Tibial nerve (tissue), 4 donors: ENCODE results near the gene HSPH1. TPM values are rescaled to one million over a fixed set of nuclear protein-coding genes. Genes with fewer than 3 reads are reported as not detected.
A peak's percentile ranks its signal among the peaks of the same experiment; 100 is the strongest.

Source experiments
- DNase-seq, 2 donors: peaks; one replicate each; pipeline ENCODE4 v3.0.0-alpha.2; 2019; ENCODE audit warnings: low spot score in 2 of 2
- H3K27ac ChIP-seq, 4 donors: fragments of 200-600 bp; sonication (generic) in 3 of 4; one replicate each; pipeline ENCODE4 v1.5.1; 2017 to 2019; ENCODE audit warnings: mild to moderate bottlenecking in 1 of 4
- H3K27me3 ChIP-seq, 2 donors: fragments of 200-600 bp; sonication (generic) in 1 of 2; one replicate each; pipeline versions ENCODE4 v1.5.1 to v1.6.0; 2017 to 2019
- H3K36me3 ChIP-seq, 3 donors: fragments of 200-600 bp; sonication (generic); one replicate each; pipeline ENCODE4 v1.5.1; 2018 to 2019
- H3K4me1 ChIP-seq, 4 donors: fragments of 200-600 bp; sonication (generic) in 3 of 4; one replicate each; pipeline ENCODE4 v1.5.1; 2017 to 2019
- H3K4me3 ChIP-seq, 4 donors: fragments of 200-600 bp; sonication (generic) in 3 of 4; one replicate each; pipeline ENCODE4 v1.5.1; 2017 to 2019; ENCODE audit warnings: mild to moderate bottlenecking in 1 of 4, moderate library complexity in 1 of 4
- H3K9me3 ChIP-seq, 4 donors: fragments of 200-600 bp; sonication (generic) in 3 of 4; one replicate each; pipeline ENCODE4 v1.5.1; 2017 to 2019
- EP300 ChIP-seq, 2 donors: sonication (generic); formaldehyde crosslinking; IDR thresholded peaks; one replicate each; pipeline ENCODE4 v1.6.1; 2017; ENCODE audit warnings: antibody characterized with exemption in 2 of 2, mild to moderate bottlenecking in 1 of 2
- POLR2A ChIP-seq, 2 donors: fragments of 450-650 bp; IDR thresholded peaks; one replicate each; pipeline ENCODE4 v1.6.1; 2017; ENCODE audit warnings: antibody characterized with exemption in 2 of 2, mild to moderate bottlenecking in 2 of 2, moderate library complexity in 2 of 2
- WGBS, 2 donors: methylation state at CpG; one replicate each; pipeline ENCODE4 v1.1.5; 2018; 5-methylcytosine and 5-hydroxymethylcytosine counted together
- total RNA-seq, 4 donors: library from RNA; depleted of rRNA; stranded (reverse); fragments of >200 nt; gene quantifications; one replicate each; pipeline ENCODE4 v1.1.0, GENCODE V29; 2016
- TF ChIP-seq, protein P1 (sequence below), 5 experiments: fragments of 200-600 bp in 3 of 5; fragments of 450-650 bp in 2 of 5; sonication (generic) in 3 of 5; IDR thresholded peaks; one replicate each; pipeline ENCODE4 v1.5.1; 2016 to 2019; ENCODE audit warnings: antibody characterized with exemption in 5 of 5, mild to moderate bottlenecking in 3 of 5, moderate library complexity in 2 of 5

HSPH1 gene
- total RNA-seq, 4 donors from 2014 or later: 26.2 to 41.7 (median 30.0) TPM

- WGBS, 2 donors: 93 to 97% methylated on average over 5 of the region's 5 CpGs
- H3K36me3 ChIP-seq: peaks cover 0 to 45% (median 8%) of the 10 kb centered on the region in 3 donors
- TF ChIP-seq EP300 (IDR thresholded peaks at IDR 0.05): no peak
- TF ChIP-seq POLR2A (IDR thresholded peaks at IDR 0.05): no peak
- TF ChIP-seq, protein P1, sequence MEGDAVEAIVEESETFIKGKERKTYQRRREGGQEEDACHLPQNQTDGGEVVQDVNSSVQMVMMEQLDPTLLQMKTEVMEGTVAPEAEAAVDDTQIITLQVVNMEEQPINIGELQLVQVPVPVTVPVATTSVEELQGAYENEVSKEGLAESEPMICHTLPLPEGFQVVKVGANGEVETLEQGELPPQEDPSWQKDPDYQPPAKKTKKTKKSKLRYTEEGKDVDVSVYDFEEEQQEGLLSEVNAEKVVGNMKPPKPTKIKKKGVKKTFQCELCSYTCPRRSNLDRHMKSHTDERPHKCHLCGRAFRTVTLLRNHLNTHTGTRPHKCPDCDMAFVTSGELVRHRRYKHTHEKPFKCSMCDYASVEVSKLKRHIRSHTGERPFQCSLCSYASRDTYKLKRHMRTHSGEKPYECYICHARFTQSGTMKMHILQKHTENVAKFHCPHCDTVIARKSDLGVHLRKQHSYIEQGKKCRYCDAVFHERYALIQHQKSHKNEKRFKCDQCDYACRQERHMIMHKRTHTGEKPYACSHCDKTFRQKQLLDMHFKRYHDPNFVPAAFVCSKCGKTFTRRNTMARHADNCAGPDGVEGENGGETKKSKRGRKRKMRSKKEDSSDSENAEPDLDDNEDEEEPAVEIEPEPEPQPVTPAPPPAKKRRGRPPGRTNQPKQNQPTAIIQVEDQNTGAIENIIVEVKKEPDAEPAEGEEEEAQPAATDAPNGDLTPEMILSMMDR (IDR thresholded peaks at IDR 0.05): no peak
These were observed 28.1 kb downstream of the HSPH1 start for GRCh38 chr13:31133621-31134020.

DNA sequence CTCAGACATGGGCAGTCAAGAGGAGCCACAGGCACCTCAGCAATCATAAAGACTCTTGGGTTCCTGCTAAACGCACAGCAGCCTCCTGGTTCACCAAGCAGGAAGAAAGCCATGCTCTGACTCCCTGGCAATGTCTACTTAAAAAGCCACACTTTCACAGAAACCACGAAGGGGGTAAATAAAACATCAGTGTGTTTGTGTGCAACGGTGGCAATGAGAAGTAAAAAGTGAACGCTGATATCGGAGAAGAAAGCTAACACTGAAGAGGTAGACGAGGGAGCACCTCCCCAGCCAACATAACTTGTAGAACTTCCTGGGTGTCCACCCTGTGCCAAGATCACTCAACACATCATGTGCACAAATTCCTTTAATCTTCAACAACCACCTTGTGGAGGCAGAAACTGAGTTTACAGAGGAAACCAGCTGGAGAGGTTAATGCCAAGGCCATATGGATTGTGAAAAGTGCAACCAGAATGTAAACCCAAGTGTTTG, 30.2 kb downstream of the HSPH1 start:
- peaks cover 0 to 24% (median 0%) of the 10 kb centered on the region in 3 donors for H3K36me3 ChIP-seq
- WGBS, 2 donors: 85% methylated on average over 6 of the region's 6 CpGs

More at GRCh38 chr13:31133621-31134020, 28.1 kb downstream of the HSPH1 start:
- DNase-seq: no peak
- Histone ChIP-seq H3K27ac (no peak overlapping the region), H3K9me3 (no peaks in the 10 kb centered on the region), H3K4me3 (no peak overlapping the region), H3K4me1 (no peaks in the 10 kb centered on the region), H3K27me3 (no peaks in the 10 kb centered on the region)

DNA sequence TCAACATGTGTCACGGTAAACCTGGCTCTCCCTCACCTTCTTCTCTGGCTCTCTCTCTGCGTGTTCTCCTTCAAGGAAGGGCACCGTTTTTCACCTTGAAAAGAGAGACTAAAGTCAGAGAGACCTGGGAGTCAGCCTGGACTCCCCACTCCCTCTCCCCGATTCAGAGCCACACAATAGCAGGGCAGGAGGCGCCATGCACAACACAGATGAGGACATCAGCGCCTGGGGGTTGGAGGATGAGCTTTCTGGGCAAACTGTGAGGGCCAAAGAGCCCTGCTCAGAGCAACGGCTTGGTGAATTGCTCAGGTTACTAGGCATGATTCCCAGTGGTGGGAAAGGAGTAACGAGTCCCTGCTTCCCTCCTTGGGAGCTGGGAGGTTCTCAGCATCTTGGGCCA, 32.3 kb downstream of the HSPH1 start:
- no peak overlapping the region for H3K4me3 ChIP-seq
- no peaks in the 10 kb centered on the region for H3K27me3 ChIP-seq
- peaks cover 0 to 2% (median 0%) of the 10 kb centered on the region in 4 donors for H3K4me1 ChIP-seq
- H3K9me3 ChIP-seq: no peaks in the 10 kb centered on the region
- H3K36me3 ChIP-seq: peaks cover 0 to 12% (median 0%) of the 10 kb centered on the region in 3 donors
- TF ChIP-seq EP300 (IDR thresholded peaks at IDR 0.05) (no peak), POLR2A (IDR thresholded peaks at IDR 0.05) (no peak)
- TF ChIP-seq, protein P1 (IDR thresholded peaks at IDR 0.05): no peak
- H3K27ac ChIP-seq: no peak overlapping the region
- 74 to 86% methylated on average over 7 of the region's 8 CpGs for WGBS, 2 donors
- DNase-seq: no peak

More for the DNA sequence above, 30.2 kb downstream of the HSPH1 start:
- H3K27me3 ChIP-seq: no peaks in the 10 kb centered on the region
- DNase-seq: no peak
- H3K4me1 ChIP-seq: no peaks in the 10 kb centered on the region
- H3K9me3 ChIP-seq: no peaks in the 10 kb centered on the region
- H3K4me3 ChIP-seq: no peak overlapping the region
- no peak overlapping the region for H3K27ac ChIP-seq
- TF ChIP-seq, protein P1 (IDR thresholded peaks at IDR 0.05): no peak
- TF ChIP-seq EP300 (IDR thresholded peaks at IDR 0.05) (no peak), POLR2A (IDR thresholded peaks at IDR 0.05) (no peak)

- Histone ChIP-seq H3K27me3 (no peaks in the 10 kb centered on the region), H3K9me3 (no peaks in the 10 kb centered on the region), H3K4me1 (peaks cover 0 to 14% (median 0%) of the 10 kb centered on the region in 4 donors), H3K4me3 (no peak overlapping the region), H3K36me3 (no peaks in the 10 kb centered on the region), H3K27ac (no peak overlapping the region)
- no peak for DNase-seq
- WGBS, 2 donors: 19 to 28% methylated on average over 7 of the region's 7 CpGs
- TF ChIP-seq, protein P1 (IDR thresholded peaks at IDR 0.05): no peak
- TF ChIP-seq EP300 (IDR thresholded peaks at IDR 0.05): no peak
- TF ChIP-seq POLR2A (IDR thresholded peaks at IDR 0.05): no peak
These were observed 37.5 kb downstream of the HSPH1 start for GRCh38 chr13:31124204-31124603.

DNA sequence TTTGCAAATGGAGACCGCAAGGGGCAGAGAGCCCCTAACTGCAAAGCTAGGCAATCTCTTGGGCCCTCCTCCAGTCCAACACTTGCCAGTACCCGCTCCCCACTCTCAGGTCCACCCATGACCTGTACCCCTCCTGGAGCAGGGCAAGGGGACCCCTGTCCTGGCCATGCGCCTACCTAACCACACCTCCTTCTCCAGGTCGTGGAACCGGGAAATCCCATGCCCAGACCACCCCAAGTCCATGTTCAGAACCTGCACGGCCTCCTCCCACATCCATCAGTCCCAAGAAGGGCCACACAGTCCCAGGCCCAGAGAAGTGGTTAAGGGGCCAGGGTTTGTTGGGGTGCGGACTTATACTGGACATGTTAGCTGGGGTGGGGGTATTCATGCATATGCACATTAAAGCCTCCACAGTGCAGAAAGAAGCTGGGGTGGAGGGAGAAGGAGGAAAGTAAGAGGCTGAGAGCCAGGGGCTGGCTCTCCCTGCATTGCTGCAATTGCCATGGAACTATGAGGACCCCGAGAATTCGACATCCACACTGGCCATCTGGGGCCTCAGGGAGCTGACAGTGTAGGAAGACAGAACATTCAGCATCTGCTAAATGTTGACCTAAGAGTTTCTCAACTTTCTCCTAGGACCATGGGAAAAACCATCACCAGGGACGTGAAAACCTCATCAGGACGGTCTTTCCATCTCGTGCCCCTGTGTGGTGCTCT, 39.0 kb downstream of the HSPH1 start:
- Histone ChIP-seq H3K4me1 (peaks cover 0 to 14% (median 0%) of the 10 kb centered on the region in 4 donors), H3K4me3 (no peak overlapping the region), H3K36me3 (no peaks in the 10 kb centered on the region), H3K9me3 (no peaks in the 10 kb centered on the region), H3K27ac (peak overlapping the region in 1 of 4 donors; percentile 51), H3K27me3 (no peaks in the 10 kb centered on the region)
- no peak for DNase-seq
- WGBS, 2 donors: 91 to 92% methylated on average over 11 to 12 of the region's 12 CpGs
- TF ChIP-seq, protein P1 (IDR thresholded peaks at IDR 0.05): no peak
- TF ChIP-seq EP300 (IDR thresholded peaks at IDR 0.05): no peak
